Subcutaneous abdominal adipose tissue (tissue), 5 donors: ENCODE results near the gene FMN1.

Source experiments
- H3K27ac ChIP-seq: one replicate; pipeline ENCODE4 v1.7.0; 2013; ENCODE audit warnings: low read depth, mild to moderate bottlenecking, inconsistent platforms, low read length, moderate library complexity
- H3K27me3 ChIP-seq, 5 donors: one replicate each; pipeline ENCODE4 v1.7.0; 2013; ENCODE audit warnings: low read length in 5 of 5, inconsistent platforms in 1 of 5; ENCODE audit not compliant: control insufficient read depth in 5 of 5, insufficient read depth in 4 of 5
- H3K36me3 ChIP-seq, 5 donors: one replicate each; pipeline ENCODE4 v1.7.0; 2013; ENCODE audit warnings: low read length in 5 of 5; ENCODE audit not compliant: control insufficient read depth in 5 of 5, insufficient read depth in 5 of 5
- H3K4me1 ChIP-seq, 5 donors: one replicate each; pipeline ENCODE4 v1.7.0; 2013; ENCODE audit warnings: low read length in 5 of 5, mild to moderate bottlenecking in 3 of 5, moderate library complexity in 1 of 5; ENCODE audit not compliant: control insufficient read depth in 5 of 5, insufficient read depth in 5 of 5
- H3K4me3 ChIP-seq, 5 donors: one replicate each; pipeline ENCODE4 v1.7.0; 2013; ENCODE audit warnings: low read length in 5 of 5, low read depth in 1 of 5
- H3K9ac ChIP-seq, 5 donors: one replicate each; pipeline ENCODE4 v1.7.0; 2013; ENCODE audit warnings: low read length in 5 of 5, mild to moderate bottlenecking in 4 of 5, moderate library complexity in 3 of 5
- H3K9me3 ChIP-seq, 5 donors: one replicate each; pipeline ENCODE4 v1.7.0; 2013; ENCODE audit warnings: low read length in 5 of 5; ENCODE audit not compliant: control insufficient read depth in 5 of 5
- donor health status: healthy.
- donor health status: healthy.
- donor health status: healthy.
- donor health status: healthy.
- donor health status: healthy.

Gene FMN1

GRCh38 chr15:33146051-33146450, 48.5 kb downstream of the FMN1 start:
- Histone ChIP-seq H3K9me3 (no peaks in the 10 kb centered on the region), H3K4me3 (no peak overlapping the region), H3K36me3 (no peaks in the 10 kb centered on the region), H3K27ac (no peak overlapping the region), H3K4me1 (peaks cover 0 to 13% (median 0%) of the 10 kb centered on the region in 5 donors), H3K27me3 (no peaks in the 10 kb centered on the region), H3K9ac (no peak overlapping the region)

DNA sequence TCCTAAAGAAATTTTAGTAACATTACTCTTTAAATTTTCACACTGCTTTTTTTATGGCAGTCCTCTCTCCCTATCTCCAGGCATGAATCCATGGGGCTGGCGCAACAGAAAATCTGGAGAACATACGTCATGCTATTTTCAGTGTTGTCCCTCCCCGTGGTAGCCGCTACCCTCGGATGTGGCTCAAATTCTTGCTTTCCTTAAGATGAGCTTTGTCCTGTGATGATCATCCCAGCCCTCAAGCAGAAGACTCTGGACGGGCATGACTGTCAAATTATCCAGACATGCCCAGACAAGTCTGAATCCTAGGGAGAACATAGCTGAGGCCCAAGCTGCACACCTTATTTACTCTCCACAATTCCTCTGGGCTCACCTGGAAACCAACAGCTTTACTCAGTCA, 49.1 kb downstream of the FMN1 start:
- Histone ChIP-seq H3K27me3 (no peaks in the 10 kb centered on the region), H3K27ac (no peak overlapping the region), H3K4me1 (peaks cover 0 to 9% (median 0%) of the 10 kb centered on the region in 5 donors), H3K36me3 (no peaks in the 10 kb centered on the region), H3K4me3 (no peak overlapping the region), H3K9ac (no peak overlapping the region), H3K9me3 (no peaks in the 10 kb centered on the region)

DNA sequence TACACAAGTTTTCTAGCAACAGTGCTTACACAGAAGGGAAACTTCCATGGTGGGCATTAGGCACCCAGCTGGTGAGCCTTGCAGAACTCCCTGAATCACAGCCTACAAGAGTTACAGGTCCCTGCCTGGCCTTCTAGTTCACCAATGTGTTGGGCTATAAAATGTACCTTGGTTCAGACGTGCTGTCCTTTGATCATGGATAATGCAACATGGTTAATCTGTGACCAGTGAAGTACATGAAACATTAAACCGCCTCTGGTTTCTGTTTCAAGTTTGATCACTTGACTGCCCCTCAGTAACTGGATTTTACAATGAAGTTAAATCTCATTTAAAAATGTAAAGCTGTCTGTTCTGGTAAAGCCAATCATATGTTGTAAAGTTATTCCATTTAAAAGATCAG, 51.8 kb downstream of the FMN1 start:
- H3K4me3 ChIP-seq: no peak overlapping the region
- no peaks in the 10 kb centered on the region for H3K9me3 ChIP-seq
- peaks cover 0 to 5% (median 0%) of the 10 kb centered on the region in 5 donors for H3K27me3 ChIP-seq
- H3K9ac ChIP-seq: no peak overlapping the region
- no peaks in the 10 kb centered on the region for H3K36me3 ChIP-seq
- H3K27ac ChIP-seq: no peak overlapping the region
- peaks cover 0 to 6% (median 0%) of the 10 kb centered on the region in 5 donors for H3K4me1 ChIP-seq

- no peak overlapping the region for H3K9ac ChIP-seq
- no peaks in the 10 kb centered on the region for H3K36me3 ChIP-seq
- no peak overlapping the region for H3K27ac ChIP-seq
- H3K4me1 ChIP-seq: peaks cover 0 to 14% (median 8%) of the 10 kb centered on the region in 5 donors
- H3K9me3 ChIP-seq: no peaks in the 10 kb centered on the region
- peaks cover 0 to 5% (median 0%) of the 10 kb centered on the region in 5 donors for H3K27me3 ChIP-seq
- no peak overlapping the region for H3K4me3 ChIP-seq
Measured at GRCh38 chr15:33138000-33138399, 56.5 kb downstream of the FMN1 start.

DNA sequence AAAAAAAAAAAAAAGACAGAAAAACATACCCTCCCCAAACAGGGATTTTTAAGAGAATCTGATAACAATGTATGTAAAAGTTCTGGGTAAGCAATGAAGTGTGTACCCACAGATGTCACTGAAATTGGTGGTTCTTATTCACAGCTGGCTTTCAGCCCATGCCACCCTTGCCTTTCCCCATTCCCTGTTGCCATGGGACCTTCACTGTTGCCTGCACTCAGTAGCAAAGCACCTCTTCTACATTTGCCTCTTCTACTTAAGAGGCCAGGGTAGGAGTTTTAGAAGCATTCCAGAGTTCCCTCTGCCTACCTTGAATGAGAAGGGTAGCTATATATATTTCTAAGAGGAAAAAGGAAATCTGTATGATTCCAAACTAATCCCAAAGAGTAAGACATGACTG, 57.4 kb downstream of the FMN1 start:
- Histone ChIP-seq H3K9me3 (no peaks in the 10 kb centered on the region), H3K4me1 (peaks cover 0 to 18% (median 8%) of the 10 kb centered on the region in 5 donors), H3K4me3 (no peak overlapping the region), H3K27me3 (peaks cover 0 to 5% (median 0%) of the 10 kb centered on the region in 5 donors), H3K36me3 (no peaks in the 10 kb centered on the region), H3K27ac (no peak overlapping the region), H3K9ac (no peak overlapping the region)

DNA sequence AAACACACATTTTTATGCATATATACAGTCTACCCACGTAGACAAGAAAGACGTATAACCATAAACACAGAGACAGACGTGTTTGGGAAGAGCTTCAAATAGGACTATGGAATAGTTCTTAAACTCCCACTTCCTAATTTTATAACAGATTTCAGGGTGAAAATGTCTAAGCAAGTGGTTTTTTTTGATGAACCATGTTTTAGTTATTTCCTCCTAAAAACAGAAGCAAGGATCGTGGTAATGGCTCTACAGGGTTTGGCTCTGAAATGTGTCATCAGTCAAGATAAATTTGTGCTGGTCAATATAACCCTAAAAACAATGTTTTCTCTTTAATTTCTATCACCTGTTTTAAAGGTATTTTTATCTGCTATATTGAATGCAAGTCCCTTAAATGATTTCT, 58.2 kb downstream of the FMN1 start:
- Histone ChIP-seq H3K9ac (no peak overlapping the region), H3K4me1 (peaks cover 0 to 25% (median 10%) of the 10 kb centered on the region in 5 donors), H3K27ac (no peak overlapping the region), H3K27me3 (peaks cover 0 to 5% (median 0%) of the 10 kb centered on the region in 5 donors), H3K9me3 (no peaks in the 10 kb centered on the region), H3K36me3 (no peaks in the 10 kb centered on the region), H3K4me3 (no peak overlapping the region)

- no peak overlapping the region for H3K27ac ChIP-seq
- H3K36me3 ChIP-seq: no peaks in the 10 kb centered on the region
- peaks cover 0 to 26% (median 10%) of the 10 kb centered on the region in 5 donors for H3K4me1 ChIP-seq
- no peak overlapping the region for H3K9ac ChIP-seq
- peaks cover 0 to 5% (median 0%) of the 10 kb centered on the region in 5 donors for H3K27me3 ChIP-seq
- H3K9me3 ChIP-seq: no peaks in the 10 kb centered on the region
- no peak overlapping the region for H3K4me3 ChIP-seq
Measured at GRCh38 chr15:33135355-33135781, 59.1 kb downstream of the FMN1 start.

DNA sequence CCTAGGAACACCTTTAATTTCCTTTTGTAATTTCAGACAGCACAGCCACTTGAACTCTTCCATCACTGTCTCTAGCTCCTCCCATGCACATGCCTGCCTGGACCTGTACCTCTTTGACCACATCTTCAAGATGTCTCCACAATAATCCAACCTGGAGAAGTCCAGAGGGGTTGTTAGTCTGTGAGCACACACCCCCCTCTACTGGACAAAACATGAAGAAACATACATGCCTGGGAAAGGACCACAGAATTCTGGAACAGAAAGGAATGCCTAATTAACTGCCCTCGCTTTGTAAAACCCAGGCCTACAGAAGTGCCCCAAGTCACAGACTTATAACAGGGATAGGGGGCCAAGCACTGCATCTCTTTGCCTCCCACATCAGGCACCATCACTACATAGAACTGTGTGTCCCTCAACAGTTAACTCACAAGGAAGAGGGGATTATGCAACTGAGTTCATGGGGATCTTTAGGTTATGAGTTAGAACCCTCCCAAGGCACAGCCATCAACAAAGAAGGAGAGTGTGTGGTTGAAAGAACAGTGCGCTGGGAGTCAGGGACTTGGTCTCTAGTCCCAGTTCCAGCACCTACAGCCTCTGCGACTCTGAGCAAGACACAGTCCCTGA, 61.7 kb downstream of the FMN1 start:
- Histone ChIP-seq H3K27me3 (no peaks in the 10 kb centered on the region), H3K27ac (no peak overlapping the region), H3K4me3 (no peak overlapping the region), H3K4me1 (peaks cover 0 to 26% (median 10%) of the 10 kb centered on the region in 5 donors), H3K9ac (peak overlapping the region in 1 of 5 donors; percentile 7), H3K9me3 (no peaks in the 10 kb centered on the region), H3K36me3 (no peaks in the 10 kb centered on the region)

DNA sequence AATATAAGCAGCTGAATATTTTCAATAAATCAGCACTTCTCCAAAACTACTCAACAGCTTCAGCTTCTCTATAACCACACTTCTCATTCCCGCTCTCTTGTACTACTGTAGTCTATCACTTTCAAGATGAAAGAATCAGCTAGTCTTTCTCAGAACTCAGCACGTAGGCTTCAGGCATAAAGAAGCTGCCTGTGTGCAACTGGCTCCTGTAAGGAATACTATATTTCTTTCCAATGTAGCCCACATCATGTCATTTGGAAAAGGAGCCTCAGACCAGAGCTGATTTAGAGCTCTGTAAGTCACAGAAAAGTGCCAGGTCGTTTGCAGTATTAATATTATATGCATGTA, 62.3 kb downstream of the FMN1 start:
- Histone ChIP-seq H3K9ac (no peak overlapping the region), H3K4me3 (no peak overlapping the region), H3K36me3 (no peaks in the 10 kb centered on the region), H3K27ac (no peak overlapping the region), H3K27me3 (no peaks in the 10 kb centered on the region), H3K9me3 (no peaks in the 10 kb centered on the region), H3K4me1 (peaks cover 0 to 26% (median 12%) of the 10 kb centered on the region in 5 donors)

DNA sequence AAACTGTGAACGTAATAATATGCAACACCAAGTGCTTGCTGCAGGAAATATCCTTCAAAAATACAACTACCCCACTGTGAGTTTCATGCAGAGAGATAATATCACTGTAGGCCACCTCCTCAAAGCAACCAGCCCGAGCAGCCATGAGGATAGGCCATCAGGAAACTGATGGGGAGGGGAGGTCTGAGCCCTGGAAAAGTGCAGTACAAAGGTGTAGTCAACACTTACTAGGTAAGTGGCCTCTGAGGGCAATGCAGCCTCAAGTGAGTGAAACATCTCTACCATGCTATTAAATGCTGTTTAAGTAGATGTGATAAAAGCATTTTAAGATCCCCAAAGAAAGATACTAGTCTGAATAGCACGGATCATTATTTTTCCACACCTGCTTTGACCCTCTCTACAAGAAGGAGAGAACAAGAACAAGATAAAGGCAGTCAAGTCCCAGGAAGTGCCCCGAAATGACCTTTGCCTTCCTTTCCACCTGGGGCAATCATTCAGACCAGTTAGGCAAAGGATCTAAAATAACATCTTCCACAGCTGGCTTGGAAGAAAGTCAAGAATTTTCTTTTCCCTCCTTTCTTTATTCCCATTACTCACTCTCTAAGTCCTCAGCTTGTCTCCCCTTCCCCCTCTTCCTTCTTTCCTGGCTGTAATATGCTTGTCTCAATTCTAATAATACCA, 62.8 kb downstream of the FMN1 start:
- no peaks in the 10 kb centered on the region for H3K36me3 ChIP-seq
- H3K4me3 ChIP-seq: no peak overlapping the region
- no peak overlapping the region for H3K9ac ChIP-seq
- H3K27ac ChIP-seq: no peak overlapping the region
- peaks cover 0 to 29% (median 17%) of the 10 kb centered on the region in 5 donors for H3K4me1 ChIP-seq
- H3K9me3 ChIP-seq: no peaks in the 10 kb centered on the region
- H3K27me3 ChIP-seq: no peaks in the 10 kb centered on the region
